Measurements from ENCODE around the gene PCSK5.

Gene PCSK5

DNA sequence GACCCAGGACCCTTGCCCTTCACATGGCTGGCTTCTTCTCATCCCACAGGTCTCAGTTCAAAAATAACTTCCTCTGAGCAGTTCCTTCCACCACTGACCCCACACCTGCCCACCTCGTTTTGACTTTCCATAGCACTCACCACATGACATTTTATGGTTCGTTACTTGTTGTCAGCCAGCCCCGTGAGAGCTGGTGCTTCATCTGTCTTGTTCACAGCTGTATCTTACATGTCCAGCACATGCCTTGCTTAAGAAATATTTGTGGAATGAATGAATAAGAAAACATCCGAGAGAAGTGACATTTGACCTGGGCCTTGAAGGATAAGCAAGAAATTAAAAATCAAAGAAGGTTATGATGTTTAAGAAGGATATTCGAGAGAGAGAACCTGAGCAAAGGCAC is 309.8 kb downstream of the PCSK5 start:
- TF ChIP-seq, protein P1, sequence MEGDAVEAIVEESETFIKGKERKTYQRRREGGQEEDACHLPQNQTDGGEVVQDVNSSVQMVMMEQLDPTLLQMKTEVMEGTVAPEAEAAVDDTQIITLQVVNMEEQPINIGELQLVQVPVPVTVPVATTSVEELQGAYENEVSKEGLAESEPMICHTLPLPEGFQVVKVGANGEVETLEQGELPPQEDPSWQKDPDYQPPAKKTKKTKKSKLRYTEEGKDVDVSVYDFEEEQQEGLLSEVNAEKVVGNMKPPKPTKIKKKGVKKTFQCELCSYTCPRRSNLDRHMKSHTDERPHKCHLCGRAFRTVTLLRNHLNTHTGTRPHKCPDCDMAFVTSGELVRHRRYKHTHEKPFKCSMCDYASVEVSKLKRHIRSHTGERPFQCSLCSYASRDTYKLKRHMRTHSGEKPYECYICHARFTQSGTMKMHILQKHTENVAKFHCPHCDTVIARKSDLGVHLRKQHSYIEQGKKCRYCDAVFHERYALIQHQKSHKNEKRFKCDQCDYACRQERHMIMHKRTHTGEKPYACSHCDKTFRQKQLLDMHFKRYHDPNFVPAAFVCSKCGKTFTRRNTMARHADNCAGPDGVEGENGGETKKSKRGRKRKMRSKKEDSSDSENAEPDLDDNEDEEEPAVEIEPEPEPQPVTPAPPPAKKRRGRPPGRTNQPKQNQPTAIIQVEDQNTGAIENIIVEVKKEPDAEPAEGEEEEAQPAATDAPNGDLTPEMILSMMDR (IDR thresholded peaks at IDR 0.05; ENCODE audit: insufficient read depth, low read length, poor library complexity, severe bottlenecking): no peak
- H3K27me3 ChIP-seq (replicated peaks; ENCODE audit: control insufficient read depth, insufficient read depth, low read length): peaks cover 1% of the 10 kb centered on the region; the same call in 1 of the 2 replicates
- no peak for DNase-seq (ENCODE audit: extremely low read depth, insufficient read length)
- no peak overlapping the region for H3K4me3 ChIP-seq (replicated peaks; ENCODE audit: low read depth, low read length)
- H3K36me3 ChIP-seq (ENCODE audit: control insufficient read depth, insufficient read depth, low read length): no peaks in the 10 kb centered on the region

DNA sequence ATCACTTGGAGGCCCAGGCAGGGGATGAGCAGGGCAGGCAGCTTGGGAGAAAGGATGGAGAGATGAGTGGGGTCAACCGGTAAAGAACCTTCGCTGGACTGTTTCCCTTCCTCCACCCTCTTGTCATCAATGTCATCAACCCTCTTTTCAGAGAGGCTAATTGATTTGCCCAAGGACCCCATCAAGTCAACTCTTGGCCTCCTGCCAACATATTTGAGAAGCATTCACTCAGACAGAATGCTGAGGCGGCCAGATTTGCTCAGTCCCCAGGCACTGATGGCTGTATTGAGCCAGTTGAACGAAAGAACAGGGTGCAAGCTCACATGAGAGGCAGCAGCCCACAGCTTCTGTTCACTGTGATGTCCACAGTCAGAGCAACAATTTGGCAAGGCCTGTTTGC is 310.3 kb downstream of the PCSK5 start:
- no peak for DNase-seq (ENCODE audit: extremely low read depth, insufficient read length)
- H3K36me3 ChIP-seq (ENCODE audit: control insufficient read depth, insufficient read depth, low read length): no peaks in the 10 kb centered on the region
- peaks cover 1% of the 10 kb centered on the region; the same call in 1 of the 2 replicates for H3K27me3 ChIP-seq (replicated peaks; ENCODE audit: control insufficient read depth, insufficient read depth, low read length)
- TF ChIP-seq, protein P1 (IDR thresholded peaks at IDR 0.05; ENCODE audit: insufficient read depth, low read length, poor library complexity, severe bottlenecking): no peak
- H3K4me3 ChIP-seq (replicated peaks; ENCODE audit: low read depth, low read length): no peak overlapping the region

DNA sequence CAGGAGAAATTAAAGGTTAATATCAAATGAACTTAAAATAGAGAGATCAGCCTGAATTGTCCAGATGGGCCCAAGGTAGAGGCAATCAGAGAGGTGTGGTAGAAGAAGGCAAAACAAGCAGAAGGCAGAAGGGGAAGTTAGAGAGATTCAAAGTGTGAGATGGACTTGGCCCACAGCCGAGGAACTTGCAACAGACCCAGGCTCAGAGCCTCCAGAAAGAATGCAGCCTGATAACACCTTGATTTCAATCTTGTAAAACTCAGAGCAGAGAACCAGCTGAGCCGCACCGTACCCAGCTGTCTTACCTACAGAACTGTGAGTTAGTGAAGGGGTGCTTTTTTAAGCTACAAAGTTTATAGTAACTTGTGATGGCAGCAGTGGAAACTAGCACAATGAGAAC is 312.9 kb downstream of the PCSK5 start:
- TF ChIP-seq, protein P1 (IDR thresholded peaks at IDR 0.05; ENCODE audit: insufficient read depth, low read length, poor library complexity, severe bottlenecking): no peak
- 0 out of 2 replicates have a peak, but pooled peaks cover 1% of the 10 kb centered on the region for H3K27me3 ChIP-seq (replicated peaks; ENCODE audit: control insufficient read depth, insufficient read depth, low read length)
- DNase-seq (ENCODE audit: extremely low read depth, insufficient read length): no peak
- no peak overlapping the region for H3K4me3 ChIP-seq (replicated peaks; ENCODE audit: low read depth, low read length)
- no peaks in the 10 kb centered on the region for H3K36me3 ChIP-seq (ENCODE audit: control insufficient read depth, insufficient read depth, low read length)

DNA sequence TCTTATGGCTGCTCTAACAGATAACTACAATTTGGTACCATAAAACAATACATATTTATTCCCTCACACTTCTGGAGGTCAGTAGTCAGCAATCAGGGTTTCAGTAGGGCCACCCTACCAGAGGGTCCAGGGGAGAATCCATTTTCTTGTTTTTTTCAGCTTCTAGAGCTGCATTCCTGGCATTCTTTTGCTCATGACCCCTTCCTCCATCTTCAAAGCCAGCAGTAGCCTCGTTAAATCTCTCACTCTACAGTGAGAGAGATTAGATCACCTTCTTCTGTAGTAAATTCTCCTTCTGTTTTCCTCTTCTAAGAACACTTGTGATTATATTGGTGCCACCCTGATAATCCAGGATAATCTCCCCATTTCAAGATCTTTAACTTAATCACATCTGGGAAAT is 316.3 kb downstream of the PCSK5 start:
- TF ChIP-seq, protein P1 (IDR thresholded peaks at IDR 0.05; ENCODE audit: insufficient read depth, low read length, poor library complexity, severe bottlenecking): no peak
- Histone ChIP-seq H3K27me3 (replicated peaks; ENCODE audit: control insufficient read depth, insufficient read depth, low read length) (0 out of 2 replicates have a peak, but pooled peaks cover 1% of the 10 kb centered on the region), H3K4me3 (replicated peaks; ENCODE audit: low read depth, low read length) (no peak overlapping the region), H3K36me3 (ENCODE audit: control insufficient read depth, insufficient read depth, low read length) (no peaks in the 10 kb centered on the region)
- no peak for DNase-seq (ENCODE audit: extremely low read depth, insufficient read length)

DNA sequence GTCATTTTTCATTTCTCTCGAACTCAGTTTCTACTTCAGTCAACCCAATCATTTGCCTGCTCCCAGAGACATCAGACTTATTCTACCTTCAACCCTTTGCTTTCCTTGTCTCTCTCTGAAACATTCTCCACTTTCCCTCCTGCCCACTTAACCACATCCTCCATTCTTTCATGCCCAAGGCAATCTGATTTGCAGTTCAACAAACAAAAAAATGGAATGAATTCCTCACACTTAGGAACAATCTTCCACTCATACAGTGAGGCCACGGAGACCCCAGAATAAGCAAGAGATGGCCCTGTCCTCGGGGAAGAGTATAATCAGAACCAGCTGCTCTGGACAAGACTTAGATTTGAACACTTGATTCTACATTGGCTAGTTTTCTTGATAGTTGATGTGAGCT is 323.3 kb downstream of the PCSK5 start:
- DNase-seq (ENCODE audit: extremely low read depth, insufficient read length): no peak
- no peaks in the 10 kb centered on the region for H3K36me3 ChIP-seq (ENCODE audit: control insufficient read depth, insufficient read depth, low read length)
- TF ChIP-seq, protein P1 (IDR thresholded peaks at IDR 0.05; ENCODE audit: insufficient read depth, low read length, poor library complexity, severe bottlenecking): no peak
- H3K4me3 ChIP-seq (replicated peaks; ENCODE audit: low read depth, low read length): no peak overlapping the region
- H3K27me3 ChIP-seq (replicated peaks; ENCODE audit: control insufficient read depth, insufficient read depth, low read length): no peaks in the 10 kb centered on the region

DNA sequence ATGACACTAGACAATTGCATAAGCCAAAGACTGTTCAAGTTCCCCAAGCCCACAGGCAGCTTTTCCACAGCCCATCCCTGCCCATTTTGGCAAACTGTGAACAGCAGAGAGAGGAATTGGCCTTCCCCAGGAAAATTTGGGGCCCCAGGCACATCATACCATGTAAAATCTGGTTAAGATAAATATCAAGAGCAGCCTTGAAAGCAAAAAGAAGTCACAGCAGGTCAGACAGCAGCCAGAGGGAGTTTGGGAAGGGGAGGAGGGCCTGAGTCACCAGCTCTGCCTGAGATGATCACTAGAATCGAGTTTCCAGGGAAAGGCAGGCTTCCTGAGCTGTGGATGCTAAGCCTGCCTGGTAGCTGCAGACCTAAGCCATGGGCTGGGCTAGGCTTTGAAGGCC is 324.6 kb downstream of the PCSK5 start:
- no peak for DNase-seq (ENCODE audit: extremely low read depth, insufficient read length)
- TF ChIP-seq, protein P1 (IDR thresholded peaks at IDR 0.05; ENCODE audit: insufficient read depth, low read length, poor library complexity, severe bottlenecking): no peak
- no peak overlapping the region for H3K4me3 ChIP-seq (replicated peaks; ENCODE audit: low read depth, low read length)
- H3K36me3 ChIP-seq (ENCODE audit: control insufficient read depth, insufficient read depth, low read length): no peaks in the 10 kb centered on the region
- no peaks in the 10 kb centered on the region for H3K27me3 ChIP-seq (replicated peaks; ENCODE audit: control insufficient read depth, insufficient read depth, low read length)

Data from GM06990 (cell line).